Psoas muscle (tissue), 8 donors: ENCODE measurements around the gene GDF11. TPM values are rescaled to one million over a fixed set of nuclear protein-coding genes. Genes with fewer than 3 reads are reported as not detected.

Experiments used
- ATAC-seq, 4 donors: fragments of 200-7000 bp; cut with Tn5 transposase; one replicate each; pipeline ENCODE4 v1.9.1; 2020; ENCODE audit warnings: moderate library complexity in 3 of 4, mild to moderate bottlenecking in 2 of 4
- DNase-seq, 2 donors: peaks; one replicate each; pipeline ENCODE4 v3.0.0-alpha.2; 2020
- H3K27ac ChIP-seq: fragments of 200-600 bp; one replicate; pipeline ENCODE4 v1.8.0; 2022
- H3K27me3 ChIP-seq, 3 donors: fragments of 200-600 bp in 1 of 3; one replicate each; pipeline versions ENCODE4 v1.6.1 to v1.8.0; 2013 to 2022; ENCODE audit warnings: low read length in 2 of 3, mild to moderate bottlenecking in 2 of 3, moderate library complexity in 1 of 3; ENCODE audit not compliant: insufficient read depth in 3 of 3
- H3K36me3 ChIP-seq, 2 donors: fragments of 200-600 bp in 1 of 2; one replicate each; pipeline versions ENCODE4 v1.6.1 to v1.8.0; 2013 to 2022; ENCODE audit warnings: low read depth in 1 of 2, mild to moderate bottlenecking in 1 of 2, moderate library complexity in 1 of 2; ENCODE audit not compliant: insufficient read depth in 1 of 2
- H3K4me1 ChIP-seq: fragments of 200-600 bp; one replicate; pipeline ENCODE4 v1.8.0; 2022
- H3K4me3 ChIP-seq: fragments of 200-600 bp; one replicate; pipeline ENCODE4 v1.8.0; 2022; ENCODE audit warnings: mild to moderate bottlenecking
- H3K9me3 ChIP-seq: fragments of 200-600 bp; one replicate; pipeline ENCODE4 v1.8.0; 2022
- CTCF ChIP-seq: fragments of 200-600 bp; IDR thresholded peaks from one replicate; pipeline ENCODE4 v1.8.0; 2022; ENCODE audit warnings: antibody characterized with exemption
- WGBS, 3 donors: extraction: QIAGEN DNeasy Blood & Tissue Kit; methylation state at CpG; one replicate each; pipeline versions ENCODE4 v1.1.6 to v1.1.7; 2013; 5-methylcytosine and 5-hydroxymethylcytosine counted together
- intact Hi-C, 2 donors: fragments of 100-400 bp; cut with DNase I; formaldehyde crosslinking; loops; one replicate each; pipeline versions ENCODE4 v1.11.0 to v1.14.2; 2022
- polyA plus RNA-seq, 3 donors: library from polyadenylated mRNA; stranded (reverse); fragments of 200-250 nt; gene quantifications; one replicate each; pipeline ENCODE4 v1.2.3, GENCODE V29; 2013
- total RNA-seq, 4 donors: library from RNA; stranded (reverse); fragmentation: NEBNext Ultra II Directional in 2 of 4; extraction: Animal tissue kit (Norgen Biotek cat#: 25700) in 2 of 4; gene quantifications; one replicate each; pipeline versions ENCODE4 v1.2.1 to v1.2.4, GENCODE V29; 2021 to 2023
- donor health status: healthy with polysubstance abuse.
- donor health status: DM: no; HTN: no; CAD: no; lungs with moderate emphysema.
- donor health status: Bipolar disorder and iron deficiency.
- donor health status: healthy.
- donor health status: DM: yes; HTN: yes; CAD: no.
- donor health status: DM: no; HTN: no; CAD: no.
- donor health status: DM: no; HTN: no; CAD: no.
- donor health status: DM: yes; HTN: yes; CAD: no.

The GDF11 gene
- total and polyA plus RNA-seq, 7 donors, result 0.34 to 4.8 (median 1.4) TPM

GRCh38 chr12:55705782-55706402 is 37.0 kb upstream of the GDF11 start:
- intact Hi-C loops, result loop anchor here in 1 of 2 donors (1.0 to 2.0 kb wide), 3 partner anchors 10 to 23 kb away; partner anchors contain the start of genes BLOC1S1, CD63 and RDH5
- no peaks in the 10 kb centered on the region for H3K27me3 ChIP-seq
- no peaks in the 10 kb centered on the region for H3K9me3 ChIP-seq
- TF ChIP-seq CTCF, result peak; percentile 59
- ATAC-seq (peak; percentile 14 to 38 (median 28)), DNase-seq (peak; percentile 46 to 87)
- H3K4me1 ChIP-seq, result peaks cover 43% of the 10 kb centered on the region
- peaks cover 0 to 13% of the 10 kb centered on the region in 2 donors for H3K36me3 ChIP-seq
- H3K4me3 ChIP-seq, result peak overlapping the region; percentile 85
- 8 to 20% (median 14%) methylated on average over 5 of the region's 5 CpGs for WGBS, 3 donors
- peak overlapping the region; percentile 92 for H3K27ac ChIP-seq

- H3K4me1 ChIP-seq, result peaks cover 42% of the 10 kb centered on the region
- H3K27ac ChIP-seq, result peak overlapping the region; percentile 92
- ATAC-seq (no peak), DNase-seq (peak in 1 of 2 donors; percentile 4)
- no peaks in the 10 kb centered on the region for H3K9me3 ChIP-seq
- peak overlapping the region; percentile 85 for H3K4me3 ChIP-seq
- no peak for TF ChIP-seq CTCF
- 10 to 19% (median 17%) methylated on average over 2 of the region's 2 CpGs for WGBS, 3 donors
- peaks cover 0 to 9% of the 10 kb centered on the region in 2 donors for H3K36me3 ChIP-seq
- intact Hi-C loops, result no loop called here
- no peaks in the 10 kb centered on the region for H3K27me3 ChIP-seq
Observed at GRCh38 chr12:55706568-55707218, 36.2 kb upstream of the GDF11 start.

GRCh38 chr12:55707219-55707671 is 35.7 kb upstream of the GDF11 start:
- Histone ChIP-seq H3K4me3 (peak overlapping the region; percentile 85), H3K9me3 (no peaks in the 10 kb centered on the region), H3K36me3 (peaks cover 0 to 3% of the 10 kb centered on the region in 2 donors), H3K27ac (peak overlapping the region; percentile 92), H3K27me3 (no peaks in the 10 kb centered on the region), H3K4me1 (peaks cover 42% of the 10 kb centered on the region)
- ATAC-seq (peak in 2 of 4 donors; percentile 7 to 9), DNase-seq (peak; percentile 60 to 84)
- intact Hi-C loops, result no loop called here
- 2 to 6% (median 3%) methylated on average over 22 of the region's 22 CpGs for WGBS, 3 donors
- TF ChIP-seq CTCF, result no peak

GRCh38 chr12:55707841-55708694 is 34.9 kb upstream of the GDF11 start, which contains the start of gene ITGA7:
TSS of gene ITGA7 (minus strand) at chr12:55707904. CDS start at chr12:55707682, 222 bp downstream.
- Histone ChIP-seq H3K4me3 (peak within 1 kb of the TSS; percentile 85), H3K36me3 (no peaks in the 10 kb centered on the region), H3K9me3 (no peaks in the 10 kb centered on the region), H3K4me1 (peaks cover 43% of the 10 kb centered on the region), H3K27me3 (no peaks in the 10 kb centered on the region), H3K27ac (peak within 1 kb of the TSS; percentile 92)
- intact Hi-C loops, result no loop called here
- no peak for TF ChIP-seq CTCF
- peak; percentile 78 to 93 for DNase-seq
- WGBS, 3 donors, result 1 to 2% (median 1%) methylated on average over 20 to 39 of the region's 39 CpGs
- ATAC-seq, result peak; percentile 27 to 44 (median 40)
